ENCODE results near the gene USP17L13. TPM values are rescaled to one million over a fixed set of nuclear protein-coding genes. Genes with fewer than 3 reads are reported as not detected.
A peak's percentile ranks its signal among the peaks of the same experiment; 100 is the strongest.
"Not testable (repeated sequence)": the region's sequence is repeated elsewhere in the genome, so short reads cannot be mapped to it uniquely, and the experiment has no call there.

Gene USP17L13
- total RNA-seq, 1 donor from 2014 or later, result not detected

- peak; percentile 76 for DNase-seq
- H3K9me3 ChIP-seq; H3K27ac ChIP-seq; ATAC-seq; intact Hi-C loops (cut with DNase I); H3K27me3 ChIP-seq; H3K4me3 ChIP-seq; H3K36me3 ChIP-seq; H3K4me1 ChIP-seq: not testable (repeated sequence)
Observed at GRCh38 chr4:9271719-9272118, 47.0 kb downstream of the USP17L13 start.

Other genes with a start within 250 kb of the USP17L13 start
- not detected for gene FAM90A26, start 54.5 kb upstream of the USP17L13 start, total RNA-seq
- not detected for gene USP17L10, start 14.2 kb upstream of the USP17L13 start, total RNA-seq
- not detected for gene USP17L11, start 9.5 kb upstream of the USP17L13 start, total RNA-seq
- not detected for gene USP17L12, start 4.7 kb upstream of the USP17L13 start, total RNA-seq
- not detected for gene USP17L15, start 9.5 kb downstream of the USP17L13 start, total RNA-seq
- not detected for gene USP17L17, start 19.0 kb downstream of the USP17L13 start, total RNA-seq
- gene USP17L18, start 23.7 kb downstream of the USP17L13 start, total RNA-seq, result not detected
- not detected for gene USP17L19, start 28.5 kb downstream of the USP17L13 start, total RNA-seq
- gene USP17L20, start 33.2 kb downstream of the USP17L13 start, total RNA-seq, result not detected
- gene USP17L21, start 38.0 kb downstream of the USP17L13 start, total RNA-seq, result not detected
- gene USP17L22, start 42.7 kb downstream of the USP17L13 start, total RNA-seq, result not detected
- not detected for gene USP17L24, start 100.3 kb downstream of the USP17L13 start, total RNA-seq
- gene USP17L25, start 105.0 kb downstream of the USP17L13 start, total RNA-seq, result not detected
- not detected for gene USP17L26, start 109.8 kb downstream of the USP17L13 start, total RNA-seq
- gene USP17L5, start 114.5 kb downstream of the USP17L13 start, total RNA-seq, result not detected
- not detected for gene USP17L27, start 119.3 kb downstream of the USP17L13 start, total RNA-seq
- gene USP17L28, start 124.0 kb downstream of the USP17L13 start, total RNA-seq, result not detected
- not detected for gene USP17L29, start 128.7 kb downstream of the USP17L13 start, total RNA-seq
- not detected for gene USP17L30, start 138.2 kb downstream of the USP17L13 start, total RNA-seq
- gene DEFB131A, start 219.5 kb downstream of the USP17L13 start, total RNA-seq, result not detected